ENCODE results near the gene ZDHHC4.
A peak's percentile ranks its signal among the peaks of the same experiment; 100 is the strongest.
"Not testable (repeated sequence)": the region's sequence is repeated elsewhere in the genome, so short reads cannot be mapped to it uniquely, and the experiment has no call there.

ZDHHC4 gene

DNA sequence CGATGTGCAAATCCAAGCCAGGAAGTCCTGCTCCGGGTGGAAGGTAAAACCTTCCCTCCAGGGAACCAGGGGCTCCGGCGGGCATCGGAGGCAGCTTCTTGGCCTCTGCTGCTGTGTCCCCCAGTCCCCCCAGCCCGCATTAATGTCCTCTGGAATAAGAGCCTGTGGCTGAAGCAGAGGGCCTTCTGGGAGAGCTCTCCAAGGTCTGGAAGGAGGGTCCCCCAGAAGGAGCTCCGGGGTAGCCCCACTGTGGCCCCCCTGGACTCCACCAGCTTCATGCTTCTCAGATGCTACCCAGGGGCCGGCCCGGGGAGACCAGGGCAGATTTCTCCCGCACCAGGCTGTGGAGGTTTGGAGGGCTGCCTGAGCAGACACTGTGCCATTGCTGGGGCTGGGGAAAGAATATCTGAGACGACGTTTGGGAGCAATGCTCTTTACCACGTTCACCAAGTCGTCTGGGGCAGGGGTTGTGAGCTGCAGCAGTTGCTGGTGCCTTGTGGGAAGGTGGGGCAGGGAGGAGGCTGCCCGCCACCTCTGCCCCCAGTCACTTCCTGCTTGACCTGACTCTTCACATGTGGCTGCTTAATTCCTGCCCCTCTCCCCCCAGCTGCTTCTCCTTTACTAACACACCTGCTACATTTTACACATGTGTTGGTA, 46.5 kb downstream of the ZDHHC4 start:
- no peak for TF ChIP-seq ZNF274 (IDR thresholded peaks at IDR 0.05; ENCODE audit: low read depth, low read length)
- H3K4me3 ChIP-seq (ENCODE audit: low read length), result no peak overlapping the region

DNA sequence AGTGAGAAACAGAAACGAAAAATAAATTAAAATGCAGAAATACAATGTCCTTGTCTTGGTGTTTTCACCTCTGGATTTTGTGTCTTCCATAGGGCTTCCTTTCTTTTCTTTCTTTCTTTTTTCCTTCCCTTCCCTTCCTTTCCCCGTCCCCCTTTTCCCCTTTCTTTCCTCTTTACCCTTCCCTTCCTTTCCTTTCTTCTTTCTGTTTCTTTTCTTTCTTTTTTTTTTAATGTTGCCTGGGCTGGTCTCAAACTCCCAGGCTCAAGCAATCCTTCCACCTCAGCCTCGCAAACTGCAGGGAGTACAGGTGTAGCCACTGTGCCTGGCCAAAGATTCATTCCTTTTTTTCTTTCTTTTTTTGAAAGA, 47.0 kb downstream of the ZDHHC4 start:
- no peak for TF ChIP-seq ZNF274 (IDR thresholded peaks at IDR 0.05; ENCODE audit: low read depth, low read length)
- H3K4me3 ChIP-seq (ENCODE audit: low read length), result no peak overlapping the region

DNA sequence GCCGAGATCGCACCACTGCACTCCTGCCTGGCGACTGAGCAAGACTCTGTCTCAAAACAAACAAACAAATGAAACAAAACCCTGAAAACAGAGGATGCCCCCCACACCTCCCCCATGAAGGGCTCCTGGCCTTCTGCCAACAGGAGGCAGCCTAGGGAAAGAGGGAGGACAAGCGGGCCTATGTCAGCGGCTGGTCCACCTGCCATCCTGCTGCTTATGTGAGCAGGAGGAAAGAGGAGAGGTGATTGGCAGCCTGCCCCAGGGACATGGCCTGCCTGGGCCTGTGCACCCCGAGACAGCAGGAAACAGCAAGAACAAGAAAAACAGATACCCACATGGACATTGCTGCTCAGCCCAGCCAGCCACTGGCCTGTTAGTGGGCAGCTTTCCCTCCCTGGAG, 50.8 kb downstream of the ZDHHC4 start:
- H3K4me3 ChIP-seq (ENCODE audit: low read length), result no peak overlapping the region

DNA sequence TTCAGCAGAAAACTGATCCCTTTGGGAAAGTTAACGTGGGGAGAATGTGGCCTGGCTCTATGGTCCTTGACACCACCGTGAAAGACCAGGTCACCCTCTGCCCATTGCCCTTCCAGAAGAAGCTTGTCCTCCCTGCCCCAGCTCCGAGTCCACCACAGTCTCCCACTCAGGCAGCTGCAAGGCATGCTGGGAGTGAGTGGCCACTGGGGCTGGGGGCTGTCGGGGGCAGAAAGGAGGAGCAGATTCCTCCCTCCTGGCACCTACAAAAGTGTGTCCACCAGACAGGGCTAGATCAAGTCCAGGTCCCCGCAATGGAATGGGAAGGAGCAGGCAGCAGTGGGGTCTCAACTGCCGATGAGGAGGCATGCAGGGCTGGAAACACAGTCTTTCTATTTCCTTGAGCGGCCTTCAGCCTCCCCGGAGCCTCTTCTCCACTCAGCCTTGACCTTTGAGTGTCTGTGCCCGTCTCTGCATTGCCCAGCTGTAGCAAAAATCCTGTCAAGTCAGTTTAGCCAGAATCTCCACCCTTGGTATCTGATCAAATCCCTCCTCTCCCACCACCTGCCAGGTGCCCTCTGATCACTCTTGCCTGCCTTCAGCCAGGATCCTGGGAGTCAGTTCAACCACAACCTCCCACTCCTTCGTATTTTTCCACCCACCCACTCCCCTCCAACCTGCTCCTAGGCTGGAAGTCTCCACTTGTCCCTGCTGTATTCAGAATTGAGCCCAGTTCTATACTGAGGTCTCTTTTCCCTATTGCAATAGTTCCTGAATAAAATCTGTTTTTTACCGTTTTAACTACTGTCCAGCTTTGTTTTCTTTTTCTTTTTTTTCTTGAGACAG, 53.0 kb downstream of the ZDHHC4 start:
- no peak overlapping the region for H3K4me3 ChIP-seq (ENCODE audit: low read length)
- TF ChIP-seq ZNF274 (IDR thresholded peaks at IDR 0.05; ENCODE audit: low read depth, low read length), result no peak

More for the DNA sequence above, 50.8 kb downstream of the ZDHHC4 start:
- no peak for TF ChIP-seq ZNF274 (IDR thresholded peaks at IDR 0.05; ENCODE audit: low read depth, low read length)

DNA sequence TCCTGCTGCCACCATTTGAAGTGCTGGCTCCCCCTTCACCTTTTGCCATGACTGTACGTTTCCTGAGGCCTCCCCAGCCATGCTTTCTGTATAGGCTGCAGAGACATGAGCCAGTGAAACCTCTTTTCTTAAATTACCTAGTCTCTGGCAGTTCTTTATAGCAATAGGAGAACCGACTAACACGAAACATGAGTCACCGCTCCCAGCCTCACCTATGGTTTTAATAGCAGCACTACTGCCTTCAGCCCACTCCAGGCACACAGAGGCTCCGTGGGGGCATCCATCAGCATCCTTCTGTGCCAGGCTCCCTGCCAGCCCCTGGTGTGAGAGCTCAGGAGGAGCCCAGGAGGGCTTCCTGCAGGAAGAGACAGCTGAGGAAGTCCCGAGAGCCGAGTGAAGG, 54.4 kb downstream of the ZDHHC4 start:
- TF ChIP-seq ZNF274 (IDR thresholded peaks at IDR 0.05; ENCODE audit: low read depth, low read length), result no peak
- no peak overlapping the region for H3K4me3 ChIP-seq (ENCODE audit: low read length)

DNA sequence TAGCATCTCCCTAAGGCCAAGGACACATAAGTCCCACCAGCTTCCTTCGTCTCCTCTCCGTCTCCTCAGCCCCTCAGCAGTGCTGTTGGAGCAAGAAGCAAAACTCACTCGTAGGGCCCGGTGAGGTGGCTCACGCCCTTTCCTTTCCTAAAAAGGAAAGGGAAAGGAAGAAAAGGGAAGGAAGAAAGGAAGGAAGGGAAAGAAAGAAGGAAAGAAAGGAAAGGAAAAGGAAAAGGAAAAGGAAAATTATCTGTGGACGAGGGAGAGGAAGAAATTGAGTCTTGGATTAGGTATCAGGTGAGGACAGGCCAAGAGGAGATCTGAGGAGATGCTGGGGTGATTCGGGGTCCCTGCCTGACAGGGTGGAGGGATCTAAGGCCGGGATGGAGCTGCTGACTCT, 56.8 kb downstream of the ZDHHC4 start:
- H3K4me3 ChIP-seq (ENCODE audit: low read length), result no peak overlapping the region

DNA sequence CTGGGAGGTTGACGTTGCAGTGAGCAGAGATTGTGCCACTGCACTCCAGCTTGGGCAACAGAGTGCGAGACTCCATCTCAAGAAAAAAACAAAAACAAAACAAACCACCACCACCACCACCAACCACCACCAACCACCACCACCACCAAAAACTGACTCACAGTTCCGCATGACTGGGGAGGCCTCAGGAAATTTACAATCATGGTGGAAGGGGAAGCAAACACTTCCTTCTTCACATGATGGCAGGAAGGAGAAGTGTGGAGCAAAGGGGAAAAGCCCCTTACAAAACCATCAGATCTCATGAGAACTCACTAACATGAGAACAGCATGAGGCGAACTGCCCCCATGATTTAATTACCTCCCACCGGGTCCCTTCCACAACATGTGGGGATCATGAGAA, 57.7 kb downstream of the ZDHHC4 start:
- not testable (repeated sequence) for H3K4me3 ChIP-seq (ENCODE audit: low read length)

More for the DNA sequence above, 56.8 kb downstream of the ZDHHC4 start:
- TF ChIP-seq ZNF274 (IDR thresholded peaks at IDR 0.05; ENCODE audit: low read depth, low read length), result no peak

DNA sequence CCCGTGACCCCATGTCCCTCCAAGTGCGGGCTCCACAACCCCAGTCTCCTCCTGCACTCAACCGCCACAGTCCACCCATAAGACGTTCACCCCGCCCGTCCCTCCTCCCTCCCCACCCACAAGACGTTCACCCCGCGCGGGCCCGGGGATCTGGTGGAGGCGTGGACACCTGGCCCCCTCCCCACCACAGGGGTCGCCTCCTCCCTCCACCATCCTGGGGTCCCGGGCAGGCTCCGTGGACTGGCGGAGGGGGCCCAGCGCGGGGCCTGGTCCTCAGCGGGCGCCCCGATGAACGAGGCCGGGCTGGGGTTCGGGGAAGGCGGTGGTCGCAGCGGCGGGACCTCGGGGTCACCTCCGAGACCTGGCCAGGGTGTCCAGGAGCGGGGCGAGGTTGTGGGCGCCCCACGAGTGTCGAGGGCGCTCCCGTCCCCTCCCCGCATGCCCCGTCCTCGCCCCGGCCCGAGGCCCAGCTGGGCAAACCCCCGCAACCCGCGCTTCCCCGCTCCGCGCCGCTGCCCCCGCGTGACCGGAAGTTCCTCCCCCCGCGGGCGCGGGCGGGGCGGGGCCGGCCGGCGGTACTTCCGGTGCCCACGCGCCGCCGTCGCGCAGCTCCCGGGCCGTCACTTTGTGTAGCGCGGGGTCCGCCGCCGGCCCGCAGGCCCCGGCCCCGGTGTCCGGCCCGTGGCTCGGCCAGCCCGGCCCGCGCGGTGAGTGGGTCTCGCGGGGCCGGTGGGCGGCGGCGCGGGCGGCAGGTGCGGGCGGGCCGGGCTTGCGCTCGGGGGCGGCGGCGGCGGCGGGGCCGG, 59.7 kb downstream of the ZDHHC4 start, which contains the start of gene ZNF316:
Gene ZNF316 (plus strand): TSS at position 578 of the 803 bp plus-strand sequence. CDS start 5,092 bp downstream, outside the sequence.
- peak within 1 kb of the TSS; percentile 67 for H3K4me3 ChIP-seq (ENCODE audit: low read length)
- TF ChIP-seq ZNF274 (IDR thresholded peaks at IDR 0.05; ENCODE audit: low read depth, low read length), result no peak

DNA sequence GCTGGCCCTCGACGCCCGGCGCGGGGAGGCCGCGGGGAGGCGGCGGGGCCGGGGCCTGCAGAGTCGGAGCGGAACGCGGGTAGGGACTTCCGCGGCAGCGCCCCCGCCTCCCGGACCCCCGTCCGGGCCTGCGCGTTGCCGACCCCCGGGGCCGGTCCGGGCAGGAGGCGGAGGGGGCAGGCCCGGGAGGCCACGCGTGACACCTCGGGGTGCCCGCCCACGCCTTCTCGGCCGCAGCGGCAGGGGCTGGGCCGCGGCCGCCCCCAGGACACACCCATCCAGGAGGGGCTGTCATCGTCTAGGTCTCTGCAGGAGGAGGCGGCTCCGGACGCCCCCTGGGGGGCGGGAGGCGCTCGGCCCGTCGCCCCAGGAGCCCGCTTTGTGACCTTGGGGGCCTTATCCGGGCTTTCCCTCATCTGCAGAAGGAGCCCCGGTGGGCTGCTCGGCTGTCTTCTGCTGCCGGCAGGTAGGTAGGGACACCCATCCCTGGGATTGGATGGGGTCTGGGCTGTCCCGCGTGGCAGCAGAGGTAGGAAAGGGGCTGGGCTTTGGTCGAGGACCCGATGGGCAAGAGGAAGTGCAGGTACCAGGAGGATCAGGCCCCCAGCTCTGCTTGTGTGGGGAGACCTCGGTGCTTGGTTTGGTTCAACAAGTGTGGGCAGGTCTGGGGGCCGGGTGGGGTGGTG, 60.4 kb downstream of the ZDHHC4 start:
- TF ChIP-seq ZNF274 (IDR thresholded peaks at IDR 0.05; ENCODE audit: low read depth, low read length), result no peak

More for the DNA sequence above, 60.4 kb downstream of the ZDHHC4 start:
- peak overlapping the region; percentile 67 for H3K4me3 ChIP-seq (ENCODE audit: low read length)

Data from GM08714 (cell line).